ENCODE data around the gene ARFIP1. TPM values are rescaled to one million over a fixed set of nuclear protein-coding genes. Genes with fewer than 3 reads are reported as not detected.
"Not testable (repeated sequence)": the region's sequence is repeated elsewhere in the genome, so short reads cannot be mapped to it uniquely, and the experiment has no call there.

The ARFIP1 gene
- total RNA-seq, 1 donor from 2014 or later, result 11.6 TPM

GRCh38 chr4:152848508-152848907, 68.8 kb downstream of the ARFIP1 start:
- no peak for DNase-seq (ENCODE audit: low spot score in 2 of 2)
- no peaks in the 10 kb centered on the region for H3K36me3 ChIP-seq
- H3K27ac ChIP-seq, result no peak overlapping the region
- TF ChIP-seq CTCF (IDR thresholded peaks at IDR 0.05), result no peak
- H3K27me3 ChIP-seq, result no peaks in the 10 kb centered on the region
- H3K4me3 ChIP-seq, result no peak overlapping the region
- intact Hi-C loops (cut with DNase I), result loop anchor here (5.0 kb wide), 1 partner anchor 234 kb away; no protein-coding TSS in a partner anchor
- H3K4me1 ChIP-seq, result no peaks in the 10 kb centered on the region
- peaks cover 0 to 13% of the 10 kb centered on the region in 2 donors for H3K9me3 ChIP-seq

- Histone ChIP-seq H3K4me1 (no peaks in the 10 kb centered on the region), H3K27me3 (no peaks in the 10 kb centered on the region), H3K27ac (no peak overlapping the region), H3K4me3 (no peak overlapping the region), H3K36me3 (no peaks in the 10 kb centered on the region), H3K9me3 (peaks cover 0 to 22% of the 10 kb centered on the region in 2 donors)
- intact Hi-C loops (cut with DNase I), result loop anchor here (5.0 kb wide), 1 partner anchor 233 kb away; no protein-coding TSS in a partner anchor
- TF ChIP-seq CTCF (IDR thresholded peaks at IDR 0.05), result no peak
- DNase-seq (ENCODE audit: low spot score in 2 of 2), result no peak
These were observed 69.6 kb downstream of the ARFIP1 start for GRCh38 chr4:152849350-152849749.

GRCh38 chr4:152850377-152850776, 70.6 kb downstream of the ARFIP1 start:
- H3K4me1 ChIP-seq, result no peaks in the 10 kb centered on the region
- DNase-seq (ENCODE audit: low spot score in 2 of 2), result no peak
- intact Hi-C loops (cut with DNase I), result loop anchor here (2.0 kb wide), 1 partner anchor 278 kb away; no protein-coding TSS in a partner anchor
- no peaks in the 10 kb centered on the region for H3K36me3 ChIP-seq
- H3K27me3 ChIP-seq, result no peaks in the 10 kb centered on the region
- no peak for TF ChIP-seq CTCF (IDR thresholded peaks at IDR 0.05)
- peaks cover 0 to 26% of the 10 kb centered on the region in 2 donors for H3K9me3 ChIP-seq
- H3K4me3 ChIP-seq, result no peak overlapping the region
- no peak overlapping the region for H3K27ac ChIP-seq

- intact Hi-C loops (cut with DNase I), result loop anchor here (2.0 kb wide), 1 partner anchor 278 kb away; no protein-coding TSS in a partner anchor
- peaks cover 0 to 26% of the 10 kb centered on the region in 2 donors for H3K9me3 ChIP-seq
These were observed 71.5 kb downstream of the ARFIP1 start for GRCh38 chr4:152851226-152851625.

GRCh38 chr4:152853293-152853692, 73.5 kb downstream of the ARFIP1 start:
- TF ChIP-seq CTCF (IDR thresholded peaks at IDR 0.05), result no peak
- H3K4me3 ChIP-seq, result no peak overlapping the region
- H3K9me3 ChIP-seq, result peaks cover 0 to 26% of the 10 kb centered on the region in 2 donors
- no peaks in the 10 kb centered on the region for H3K27me3 ChIP-seq
- no peak for DNase-seq (ENCODE audit: low spot score in 2 of 2)
- no peaks in the 10 kb centered on the region for H3K4me1 ChIP-seq
- intact Hi-C loops (cut with DNase I), result no loop called here
- H3K27ac ChIP-seq, result no peak overlapping the region
- H3K36me3 ChIP-seq, result no peaks in the 10 kb centered on the region

More at GRCh38 chr4:152851226-152851625, 71.5 kb downstream of the ARFIP1 start:
- Histone ChIP-seq H3K4me3 (no peak overlapping the region), H3K27me3 (no peaks in the 10 kb centered on the region), H3K4me1 (no peaks in the 10 kb centered on the region), H3K36me3 (no peaks in the 10 kb centered on the region), H3K27ac (no peak overlapping the region)
- DNase-seq (ENCODE audit: low spot score in 2 of 2), result no peak
- TF ChIP-seq CTCF (IDR thresholded peaks at IDR 0.05), result no peak

- H3K4me3 ChIP-seq; H3K27ac ChIP-seq; DNase-seq (ENCODE audit: low spot score in 2 of 2); H3K4me1 ChIP-seq; H3K27me3 ChIP-seq; H3K36me3 ChIP-seq; intact Hi-C loops (cut with DNase I): not testable (repeated sequence)
- H3K9me3 ChIP-seq, result peaks cover 0 to 26% of the 10 kb centered on the region in 2 donors
These were observed 74.3 kb downstream of the ARFIP1 start for GRCh38 chr4:152854016-152854415.
